ENCODE data around the gene OSTF1.

- TF ChIP-seq, protein P1, sequence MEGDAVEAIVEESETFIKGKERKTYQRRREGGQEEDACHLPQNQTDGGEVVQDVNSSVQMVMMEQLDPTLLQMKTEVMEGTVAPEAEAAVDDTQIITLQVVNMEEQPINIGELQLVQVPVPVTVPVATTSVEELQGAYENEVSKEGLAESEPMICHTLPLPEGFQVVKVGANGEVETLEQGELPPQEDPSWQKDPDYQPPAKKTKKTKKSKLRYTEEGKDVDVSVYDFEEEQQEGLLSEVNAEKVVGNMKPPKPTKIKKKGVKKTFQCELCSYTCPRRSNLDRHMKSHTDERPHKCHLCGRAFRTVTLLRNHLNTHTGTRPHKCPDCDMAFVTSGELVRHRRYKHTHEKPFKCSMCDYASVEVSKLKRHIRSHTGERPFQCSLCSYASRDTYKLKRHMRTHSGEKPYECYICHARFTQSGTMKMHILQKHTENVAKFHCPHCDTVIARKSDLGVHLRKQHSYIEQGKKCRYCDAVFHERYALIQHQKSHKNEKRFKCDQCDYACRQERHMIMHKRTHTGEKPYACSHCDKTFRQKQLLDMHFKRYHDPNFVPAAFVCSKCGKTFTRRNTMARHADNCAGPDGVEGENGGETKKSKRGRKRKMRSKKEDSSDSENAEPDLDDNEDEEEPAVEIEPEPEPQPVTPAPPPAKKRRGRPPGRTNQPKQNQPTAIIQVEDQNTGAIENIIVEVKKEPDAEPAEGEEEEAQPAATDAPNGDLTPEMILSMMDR (IDR thresholded peaks at IDR 0.05) = no peak
- TF ChIP-seq TP53 (CRISPR knock-in tag; IDR thresholded peaks at IDR 0.05) = no peak
- TF ChIP-seq ZNF512 (CRISPR knock-in tag; IDR thresholded peaks at IDR 0.05; ENCODE audit: borderline replicate concordance) = no peak
These were observed 87.1 kb downstream of the OSTF1 start for GRCh38 chr9:75175395-75175794.

All from WTC11 (cell line).